CD4-positive, alpha-beta memory T cell (primary cell): ENCODE data around the gene MBD3. TPM values are rescaled to one million over a fixed set of nuclear protein-coding genes. Genes with fewer than 3 reads are reported as not detected.

Experiments
- CTCF ChIA-PET: fragments of 350-600 bp; sonication (Branson Sonifier 250); formaldehyde crosslinking; loops from one replicate; lab custom pipeline; 2021; ENCODE audit warnings: inconsistent platforms; ENCODE audit not compliant: partially characterized antibody; lab: Charles Lee
- POLR2A ChIA-PET: fragments of 350-600 bp; sonication (Branson Sonifier 250); formaldehyde crosslinking; loops from one replicate; lab custom pipeline; 2021; ENCODE audit not compliant: partially characterized antibody; lab: Charles Lee
- DNase-seq, 5 donors: peaks; one replicate each; pipeline versions ENCODE4 v3.0.0 to v3.0.0-alpha.2; 2020 to 2022; ENCODE audit warnings: mixed read lengths in 1 of 5
- H3K27ac ChIP-seq: one replicate; pipeline ENCODE4 v1.7.0; 2013; ENCODE audit warnings: low read depth, low read length
- H3K27me3 ChIP-seq: 2 replicates; pipeline ENCODE4 v1.7.0; 2013; ENCODE audit warnings: mild to moderate bottlenecking, low read length, moderate library complexity; ENCODE audit not compliant: insufficient read depth
- H3K36me3 ChIP-seq: 2 replicates; pipeline ENCODE4 v1.7.0; 2013; ENCODE audit warnings: mild to moderate bottlenecking, low read length, moderate library complexity; ENCODE audit not compliant: insufficient read depth
- H3K4me1 ChIP-seq: 2 replicates; pipeline ENCODE4 v1.7.0; 2013; ENCODE audit warnings: mild to moderate bottlenecking, low read length, moderate library complexity; ENCODE audit not compliant: insufficient read depth
- H3K4me3 ChIP-seq, 2 donors: one replicate each; pipeline ENCODE4 v1.7.0; 2013; ENCODE audit warnings: low read length in 2 of 2, mild to moderate bottlenecking in 1 of 2
- H3K9me3 ChIP-seq, 2 donors: one replicate each; pipeline ENCODE4 v1.7.0; 2013; ENCODE audit warnings: low read length in 2 of 2, control low read depth in 1 of 2; ENCODE audit not compliant: control insufficient read depth in 1 of 2
- H3K27ac Mint-ChIP-seq, 7 donors: one replicate each; pipeline ENCODE4 v1.8.0; 2020 to 2021; ENCODE audit warnings: mixed read lengths in 7 of 7, mild to moderate bottlenecking in 6 of 7, inconsistent platforms in 3 of 7, moderate library complexity in 3 of 7
- H3K27me3 Mint-ChIP-seq, 2 donors: one replicate each; pipeline ENCODE4 v1.8.0; 2020 to 2021; ENCODE audit warnings: mixed read lengths in 2 of 2
- H3K36me3 Mint-ChIP-seq, 2 donors: one replicate each; pipeline ENCODE4 v1.8.0; 2020 to 2021; ENCODE audit warnings: mixed read lengths in 2 of 2, inconsistent platforms in 1 of 2, mild to moderate bottlenecking in 1 of 2
- H3K4me1 Mint-ChIP-seq, 4 donors: one replicate each; pipeline ENCODE4 v1.8.0; 2020 to 2021; ENCODE audit warnings: mixed read lengths in 4 of 4, mild to moderate bottlenecking in 1 of 4
- H3K4me3 Mint-ChIP-seq, 8 donors: one replicate each; pipeline ENCODE4 v1.8.0; 2020 to 2021; ENCODE audit warnings: mixed read lengths in 8 of 8, mild to moderate bottlenecking in 7 of 8, moderate library complexity in 6 of 8, inconsistent platforms in 3 of 8
- H3K9me3 Mint-ChIP-seq, 8 donors: one replicate each; pipeline ENCODE4 v1.8.0; 2020 to 2021; ENCODE audit warnings: mixed read lengths in 8 of 8, mild to moderate bottlenecking in 5 of 8, inconsistent platforms in 3 of 8, moderate library complexity in 1 of 8
- intact Hi-C: fragments of 100-400 bp; cut with micrococcal nuclease; formaldehyde crosslinking; loops from one replicate; pipeline ENCODE4 v1.15.1; 2023
- polyA plus RNA-seq, 2 donors: library from polyadenylated mRNA; unstranded; fragments of 300-500 nt; fragmentation: Illumina TruSeq; gene quantifications; one replicate each; pipeline ENCODE4 v1.2.3, GENCODE V29; 2021
- total RNA-seq, 2 experiments: library from RNA; stranded (reverse); gene quantifications; one replicate each; pipeline ENCODE4 v1.2.3, GENCODE V29; 2021

The MBD3 gene
- total and polyA plus RNA-seq, 4 experiments from 2014 or later = 3.9 to 62.8 (median 34.6) TPM

- no peaks in the 10 kb centered on the region for H3K36me3 Mint-ChIP-seq
- peaks cover 0 to 3% (median 0%) of the 10 kb centered on the region in 8 donors for H3K9me3 Mint-ChIP-seq
- H3K27ac ChIP-seq = no peak overlapping the region
- peaks cover 10% of the 10 kb centered on the region for H3K27me3 ChIP-seq
- H3K4me3 Mint-ChIP-seq = no peak overlapping the region
- H3K9me3 ChIP-seq = no peaks in the 10 kb centered on the region
- no peak overlapping the region for H3K27ac Mint-ChIP-seq
- H3K4me1 ChIP-seq = no peaks in the 10 kb centered on the region
- no peak overlapping the region for H3K4me3 ChIP-seq
- no peak for DNase-seq
- H3K4me1 Mint-ChIP-seq = peaks cover 0 to 9% (median 7%) of the 10 kb centered on the region in 4 donors
- H3K36me3 ChIP-seq = no peaks in the 10 kb centered on the region
- POLR2A ChIA-PET = no interaction called here
- CTCF ChIA-PET = no interaction called here
- intact Hi-C loops = no loop called here
- H3K27me3 Mint-ChIP-seq = peaks cover 23% of the 10 kb centered on the region in 2 donors
Measured at GRCh38 chr19:1527650-1528309, 64.9 kb downstream of the MBD3 start.

DNA sequence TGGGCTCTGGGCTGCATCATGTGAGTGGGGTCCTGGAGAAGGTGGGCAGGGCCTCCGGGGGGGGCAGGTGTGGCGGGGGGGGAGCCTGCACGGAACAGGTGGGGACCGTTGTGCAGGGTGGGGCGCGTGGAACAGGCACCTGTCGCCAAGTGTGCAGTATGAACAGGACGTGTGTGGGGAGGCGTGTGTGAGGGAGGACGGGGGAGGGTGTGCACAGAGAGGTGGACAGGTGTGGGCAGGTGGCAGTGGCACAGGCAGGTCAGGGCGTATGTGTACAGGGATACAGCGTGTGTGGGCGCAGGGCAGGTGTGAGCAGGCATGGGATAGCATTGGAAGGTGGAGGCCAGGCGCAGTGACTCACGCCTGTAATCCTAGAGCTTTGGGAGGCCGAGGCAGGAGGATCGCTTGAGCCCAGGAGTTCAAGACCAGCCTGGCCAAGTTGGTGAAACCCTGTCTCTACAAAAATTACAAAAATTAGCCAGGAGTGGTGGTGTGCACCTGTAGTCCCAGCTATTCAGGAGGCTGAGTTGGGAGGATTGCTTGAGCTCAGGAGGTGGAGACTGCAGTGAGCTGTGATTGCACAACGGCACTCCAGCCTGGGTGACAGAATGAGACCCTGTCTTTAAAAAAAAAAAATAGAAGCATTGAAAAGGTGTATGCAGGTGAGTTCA lies 65.6 kb downstream of the MBD3 start:
- H3K27me3 Mint-ChIP-seq = peaks cover 23% of the 10 kb centered on the region in 2 donors
- no peaks in the 10 kb centered on the region for H3K36me3 Mint-ChIP-seq
- no peak overlapping the region for H3K4me3 ChIP-seq
- peaks cover 0 to 9% (median 7%) of the 10 kb centered on the region in 4 donors for H3K4me1 Mint-ChIP-seq
- intact Hi-C loops = no loop called here
- DNase-seq = no peak
- no peaks in the 10 kb centered on the region for H3K9me3 ChIP-seq
- no peak overlapping the region for H3K27ac ChIP-seq
- no peak overlapping the region for H3K4me3 Mint-ChIP-seq
- POLR2A ChIA-PET = no interaction called here
- H3K27me3 ChIP-seq = peaks cover 10% of the 10 kb centered on the region
- CTCF ChIA-PET = no interaction called here
- no peaks in the 10 kb centered on the region for H3K4me1 ChIP-seq
- H3K27ac Mint-ChIP-seq = no peak overlapping the region
- H3K9me3 Mint-ChIP-seq = peaks cover 0 to 3% (median 0%) of the 10 kb centered on the region in 8 donors
- no peaks in the 10 kb centered on the region for H3K36me3 ChIP-seq

GRCh38 chr19:1526066-1526778 lies 66.4 kb downstream of the MBD3 start:
- Mint-ChIP-seq H3K9me3 (peaks cover 0 to 3% (median 0%) of the 10 kb centered on the region in 8 donors), H3K4me3 (peak overlapping the region in 1 of 8 donors; percentile 41)

GRCh38 chr19:1525343-1525742 lies 67.3 kb downstream of the MBD3 start:
- peaks cover 10% of the 10 kb centered on the region for H3K27me3 ChIP-seq
- no peak overlapping the region for H3K4me3 ChIP-seq
- peaks cover 0 to 3% (median 0%) of the 10 kb centered on the region in 8 donors for H3K9me3 Mint-ChIP-seq
- CTCF ChIA-PET = no interaction called here
- H3K9me3 ChIP-seq = no peaks in the 10 kb centered on the region
- POLR2A ChIA-PET = no interaction called here
- peaks cover 0 to 9% (median 6%) of the 10 kb centered on the region in 4 donors for H3K4me1 Mint-ChIP-seq
- H3K27me3 Mint-ChIP-seq = peaks cover 20 to 21% of the 10 kb centered on the region in 2 donors
- H3K4me1 ChIP-seq = no peaks in the 10 kb centered on the region
- H3K27ac Mint-ChIP-seq = no peak overlapping the region
- H3K36me3 Mint-ChIP-seq = no peaks in the 10 kb centered on the region
- H3K36me3 ChIP-seq = no peaks in the 10 kb centered on the region
- DNase-seq = no peak
- intact Hi-C loops = no loop called here
- H3K27ac ChIP-seq = no peak overlapping the region
- H3K4me3 Mint-ChIP-seq = no peak overlapping the region

More at GRCh38 chr19:1526066-1526778, 66.4 kb downstream of the MBD3 start:
- Histone ChIP-seq H3K27ac (no peak overlapping the region), H3K9me3 (no peaks in the 10 kb centered on the region), H3K27me3 (peaks cover 10% of the 10 kb centered on the region), H3K36me3 (no peaks in the 10 kb centered on the region), H3K4me1 (no peaks in the 10 kb centered on the region), H3K4me3 (no peak overlapping the region)
- no peak for DNase-seq
- peaks cover 20 to 21% of the 10 kb centered on the region in 2 donors for H3K27me3 Mint-ChIP-seq
- peaks cover 0 to 9% (median 6%) of the 10 kb centered on the region in 4 donors for H3K4me1 Mint-ChIP-seq
- no peaks in the 10 kb centered on the region for H3K36me3 Mint-ChIP-seq
- intact Hi-C loops = no loop called here
- ChIA-PET POLR2A (no interaction called here), CTCF (no interaction called here)
- no peak overlapping the region for H3K27ac Mint-ChIP-seq

DNA sequence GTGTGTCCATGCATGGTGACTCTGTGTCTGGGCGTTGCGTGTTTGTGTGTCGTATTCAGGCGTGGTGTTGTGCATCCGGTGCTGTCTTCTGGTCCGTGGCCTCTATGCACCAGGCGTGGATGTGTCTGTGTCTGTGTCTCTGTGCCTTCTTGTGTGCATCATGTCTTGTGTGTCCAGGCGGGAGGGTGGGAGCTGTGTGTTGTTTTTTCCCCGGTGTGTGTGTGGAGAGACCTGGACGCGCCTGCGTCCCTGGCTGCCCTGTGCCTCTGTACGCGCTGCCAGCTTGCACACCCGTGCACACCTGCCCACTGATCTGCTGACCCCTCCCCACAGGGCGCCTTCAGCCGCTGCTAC lies 67.7 kb downstream of the MBD3 start:
- no peak overlapping the region for H3K27ac ChIP-seq
- Mint-ChIP-seq H3K9me3 (peaks cover 0 to 3% (median 0%) of the 10 kb centered on the region in 8 donors), H3K4me1 (peaks cover 0 to 9% (median 6%) of the 10 kb centered on the region in 4 donors), H3K36me3 (no peaks in the 10 kb centered on the region), H3K4me3 (peak overlapping the region in 2 of 8 donors; percentile 65 to 80), H3K27ac (no peak overlapping the region), H3K27me3 (peaks cover 20 to 21% of the 10 kb centered on the region in 2 donors)
- POLR2A ChIA-PET = no interaction called here
- H3K36me3 ChIP-seq = no peaks in the 10 kb centered on the region
- DNase-seq = no peak
- intact Hi-C loops = no loop called here
- H3K27me3 ChIP-seq = peaks cover 10% of the 10 kb centered on the region
- no peaks in the 10 kb centered on the region for H3K9me3 ChIP-seq
- CTCF ChIA-PET = no interaction called here
- H3K4me3 ChIP-seq = no peak overlapping the region
- no peaks in the 10 kb centered on the region for H3K4me1 ChIP-seq

DNA sequence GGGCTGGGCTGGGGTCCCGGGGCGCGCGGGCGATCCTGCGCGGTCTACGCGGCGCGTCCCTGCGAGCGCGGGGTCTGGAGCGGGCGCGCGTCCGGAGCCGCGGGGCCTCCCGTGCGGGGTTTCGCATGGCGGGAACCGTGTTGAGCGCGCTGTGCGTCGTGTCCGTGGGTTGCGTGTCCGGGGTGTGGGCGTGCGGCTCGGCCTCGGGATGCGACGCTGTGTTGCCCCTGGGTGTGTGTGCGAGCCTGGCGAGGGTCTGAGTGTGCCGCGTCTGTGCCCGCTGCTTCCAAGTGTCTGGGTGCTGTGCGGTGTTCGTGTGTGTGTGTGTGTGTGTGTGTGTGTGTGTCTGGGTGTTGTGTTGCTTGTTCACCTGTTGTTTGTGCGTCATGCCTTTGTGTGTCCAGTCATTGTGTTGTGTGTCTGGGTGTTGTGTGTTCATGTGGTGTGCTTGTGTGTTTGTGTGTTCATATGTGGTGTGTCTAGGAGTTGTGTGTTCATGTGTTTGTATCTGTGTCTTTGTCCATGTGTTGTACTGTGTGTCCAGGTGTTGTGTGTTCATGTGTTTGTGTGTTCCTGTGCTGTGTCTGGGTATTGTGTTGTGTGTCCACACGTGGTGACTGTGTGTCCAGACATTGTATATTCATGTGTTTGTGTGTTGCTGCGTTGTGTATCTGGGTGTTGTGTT lies 68.2 kb downstream of the MBD3 start:
- no peaks in the 10 kb centered on the region for H3K4me1 ChIP-seq
- Mint-ChIP-seq H3K27me3 (peaks cover 20 to 21% of the 10 kb centered on the region in 2 donors), H3K4me1 (peaks cover 0 to 9% (median 6%) of the 10 kb centered on the region in 4 donors), H3K27ac (no peak overlapping the region), H3K36me3 (no peaks in the 10 kb centered on the region), H3K9me3 (peaks cover 0 to 3% (median 0%) of the 10 kb centered on the region in 8 donors), H3K4me3 (peak overlapping the region in 5 of 8 donors; percentile 31 to 80 (median 45))
- CTCF ChIA-PET = no interaction called here
- intact Hi-C loops = no loop called here
- peaks cover 10% of the 10 kb centered on the region for H3K27me3 ChIP-seq
- H3K4me3 ChIP-seq = no peak overlapping the region
- no peaks in the 10 kb centered on the region for H3K9me3 ChIP-seq
- no peak overlapping the region for H3K27ac ChIP-seq
- POLR2A ChIA-PET = no interaction called here
- DNase-seq = no peak
- H3K36me3 ChIP-seq = no peaks in the 10 kb centered on the region
